ENCODE results near the gene DHRS4. TPM values are rescaled to one million over a fixed set of nuclear protein-coding genes. Genes with fewer than 3 reads are reported as not detected.
"Not testable (repeated sequence)": the region's sequence is repeated elsewhere in the genome, so short reads cannot be mapped to it uniquely, and the experiment has no call there.

The DHRS4 gene
- total and polyA plus RNA-seq, 2 of the 13 experiments (the other 11 are each of a cell fraction or from before 2014, with no cell fraction given) = 23.9 to 45.1 TPM

DNA sequence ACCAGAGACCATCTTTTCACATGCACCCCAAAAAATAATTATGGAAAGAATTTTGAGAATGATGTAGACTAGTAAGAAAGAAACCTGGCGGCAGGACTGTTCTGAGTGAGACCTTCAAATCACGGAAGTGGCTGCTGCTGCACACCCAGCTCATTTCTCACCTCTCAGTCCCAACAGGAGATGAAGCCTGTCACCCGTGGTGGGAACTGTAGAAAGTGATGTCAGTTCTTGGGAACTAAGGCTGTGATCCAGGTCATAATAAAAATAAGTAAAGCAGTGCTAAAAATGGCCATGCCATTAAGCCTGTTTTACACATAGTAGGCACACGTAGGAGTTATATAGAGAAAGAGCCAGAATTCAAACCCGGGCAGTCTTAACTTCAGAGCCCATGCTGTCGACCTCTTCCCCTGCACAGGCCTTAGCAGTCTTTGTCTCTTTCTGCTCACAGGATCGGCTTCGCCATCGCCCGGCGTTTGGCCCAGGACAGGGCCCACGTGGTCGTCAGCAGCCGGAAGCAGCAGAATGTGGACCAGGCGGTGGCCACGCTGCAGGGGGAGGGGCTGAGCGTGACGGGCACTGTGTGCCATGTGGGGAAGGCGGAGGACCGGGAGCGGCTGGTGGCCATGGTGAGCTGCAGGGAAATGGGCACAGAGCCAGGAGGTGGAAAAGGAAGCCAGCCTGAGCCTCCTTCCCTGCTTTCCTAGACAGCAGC is 36.3 kb downstream of the DHRS4 start:
- in situ Hi-C loops (cut with HindIII; ENCODE audit: extremely low pct_ligation_motif_present, low pct_unique_long_range_greater_than_20kb) = loop anchor here (10.0 kb wide), 1 partner anchor 45 kb away; no protein-coding TSS in a partner anchor
- WGBS (ENCODE audit: low lambda C conversion rate) = 86% methylated on average over 21 of the region's 21 CpGs
- CTCF ChIA-PET (ENCODE audit: low intra/inter-chr PET ratio, low total read pairs); H4K20me1 ChIP-seq (ENCODE audit: insufficient read depth, low read length); FAIRE-seq; H3K79me2 ChIP-seq (ENCODE audit: insufficient read depth, low read length); H3K27ac ChIP-seq (ENCODE audit: extremely low read length, insufficient read depth, low read length); ATAC-seq; H3K27me3 ChIP-seq (ENCODE audit: control insufficient read depth in 1 of 2, insufficient read depth in 2 of 2, low read length in 2 of 2); DNase-seq (ENCODE audit: low spot score); BruUV-seq (replicated peaks); H3K9me3 ChIP-seq (ENCODE audit: low read length); H2AFZ ChIP-seq (ENCODE audit: low read length); intact Hi-C loops (cut with micrococcal nuclease; ENCODE audit: unreplicated experiment); H3K36me3 ChIP-seq (replicated peaks in 1 of 2; ENCODE audit: control insufficient read depth in 1 of 2, insufficient read depth in 2 of 2, low read length in 2 of 2): not testable (repeated sequence)
- peak overlapping the region in 2 of 3 experiments; percentile 52 to 75; a peak in 1 of 6 replicates for H3K4me3 ChIP-seq (replicated peaks in 1 of 3; ENCODE audit: insufficient read depth in 1 of 3, low read depth in 2 of 3, low read length in 3 of 3)
- H3K9ac ChIP-seq (ENCODE audit: insufficient read depth, low read depth, low read length) = peak overlapping the region; percentile 69; the same call in 1 of the 2 replicates
- POLR2A ChIA-PET = interaction anchor here (1.3 to 1.8 kb wide), 2 partner anchors 104 to 106 kb away, joined by 3 to 14 read pairs; partner anchors contain the start of gene PCK2
- H3K4me2 ChIP-seq (ENCODE audit: low read depth, low read length) = peak overlapping the region; percentile 84
- H3K4me1 ChIP-seq (ENCODE audit: insufficient read depth, low read length) = peaks cover 57% of the 10 kb centered on the region
- TF ChIP-seq ZNF891 (CRISPR knock-in tag; IDR thresholded peaks at IDR 0.05) (0 out of 2 replicates have a peak, but pooled peaks have one; percentile 24), ZNF616 (CRISPR knock-in tag; IDR thresholded peaks at IDR 0.05; ENCODE audit: low read depth) (0 out of 2 replicates have a peak, but pooled peaks have one; percentile 41), TBX3 (IDR thresholded peaks at IDR 0.05; ENCODE audit: borderline replicate concordance) (0 out of 2 replicates have a peak, but pooled peaks have one; percentile 7), EEA1 (CRISPR knock-in tag; IDR thresholded peaks at IDR 0.05; ENCODE audit: borderline replicate concordance) (peak; percentile 42; the same call in 1 of the 2 replicates), NRL (CRISPR knock-in tag; IDR thresholded peaks at IDR 0.05; ENCODE audit: borderline replicate concordance) (peak; percentile 76; the same call in 1 of the 2 replicates), NFIB (CRISPR knock-in tag; IDR thresholded peaks at IDR 0.05; ENCODE audit: borderline replicate concordance) (0 out of 2 replicates have a peak, but pooled peaks have one; percentile 18), MYC (CRISPR knock-in tag; IDR thresholded peaks at IDR 0.05; ENCODE audit: borderline replicate concordance) (0 out of 2 replicates have a peak, but pooled peaks have one; percentile 17)
- TF ChIP-seq, protein P1, sequence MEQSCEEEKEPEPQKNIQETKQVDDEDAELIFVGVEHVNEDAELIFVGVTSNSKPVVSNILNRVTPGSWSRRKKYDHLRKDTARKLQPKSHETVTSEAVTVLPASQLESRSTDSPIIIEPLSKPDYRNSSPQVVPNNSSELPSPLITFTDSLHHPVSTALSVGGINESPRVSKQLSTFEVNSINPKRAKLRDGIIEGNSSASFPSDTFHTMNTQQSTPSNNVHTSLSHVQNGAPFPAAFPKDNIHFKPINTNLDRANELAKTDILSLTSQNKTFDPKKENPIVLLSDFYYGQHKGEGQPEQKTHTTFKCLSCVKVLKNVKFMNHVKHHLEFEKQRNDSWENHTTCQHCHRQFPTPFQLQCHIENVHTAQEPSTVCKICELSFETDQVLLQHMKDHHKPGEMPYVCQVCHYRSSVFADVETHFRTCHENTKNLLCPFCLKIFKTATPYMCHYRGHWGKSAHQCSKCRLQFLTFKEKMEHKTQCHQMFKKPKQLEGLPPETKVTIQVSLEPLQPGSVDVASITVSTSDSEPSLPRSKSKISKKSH (CRISPR knock-in tag; IDR thresholded peaks at IDR 0.05; ENCODE audit: borderline replicate concordance) = peak; percentile 77; the same call in 1 of the 2 replicates
- TF ChIP-seq, protein P2, sequence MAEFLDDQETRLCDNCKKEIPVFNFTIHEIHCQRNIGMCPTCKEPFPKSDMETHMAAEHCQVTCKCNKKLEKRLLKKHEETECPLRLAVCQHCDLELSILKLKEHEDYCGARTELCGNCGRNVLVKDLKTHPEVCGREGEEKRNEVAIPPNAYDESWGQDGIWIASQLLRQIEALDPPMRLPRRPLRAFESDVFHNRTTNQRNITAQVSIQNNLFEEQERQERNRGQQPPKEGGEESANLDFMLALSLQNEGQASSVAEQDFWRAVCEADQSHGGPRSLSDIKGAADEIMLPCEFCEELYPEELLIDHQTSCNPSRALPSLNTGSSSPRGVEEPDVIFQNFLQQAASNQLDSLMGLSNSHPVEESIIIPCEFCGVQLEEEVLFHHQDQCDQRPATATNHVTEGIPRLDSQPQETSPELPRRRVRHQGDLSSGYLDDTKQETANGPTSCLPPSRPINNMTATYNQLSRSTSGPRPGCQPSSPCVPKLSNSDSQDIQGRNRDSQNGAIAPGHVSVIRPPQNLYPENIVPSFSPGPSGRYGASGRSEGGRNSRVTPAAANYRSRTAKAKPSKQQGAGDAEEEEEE (CRISPR knock-in tag; IDR thresholded peaks at IDR 0.05; ENCODE audit: borderline replicate concordance) = 0 out of 2 replicates have a peak, but pooled peaks have one; percentile 36
